ENCODE results near the gene PPIL6. TPM values are rescaled to one million over a fixed set of nuclear protein-coding genes. Genes with fewer than 3 reads are reported as not detected.

The PPIL6 gene
- polyA plus RNA-seq, 2 of the 4 experiments (the other 2 are of a cell fraction): 1.6 to 5.0 TPM

GRCh38 chr6:109446072-109446471 lies 5.6 kb upstream of the PPIL6 start (continued):
- TF ChIP-seq ZNF302 (CRISPR knock-in tag; IDR thresholded peaks at IDR 0.05) (no peak), HES2 (IDR thresholded peaks at IDR 0.05) (no peak), TP53 (CRISPR knock-in tag; IDR thresholded peaks at IDR 0.05) (no peak)

- ATAC-seq: 0 out of 6 replicates have a peak, but pooled peaks of 1 of the 2 experiments have one; percentile 6
- Histone ChIP-seq H3K27ac (no peak overlapping the region), H3K9me3 (no peaks in the 10 kb centered on the region), H3K4me3 (no peak overlapping the region), H3K4me2 (no peak overlapping the region), H3K4me1 (peaks cover 8% of the 10 kb centered on the region)
- peak in 1 of 2 experiments; percentile 25 for DNase-seq (ENCODE audit: low read depth in 1 of 2, low spot score in 1 of 2)
- FAIRE-seq: no peak
- CTCF ChIA-PET: interaction anchor here (1.6 kb wide), 1 partner anchor 9 kb away, joined by 6 read pairs; no protein-coding TSS in a partner anchor
- TF ChIP-seq JUNB (IDR thresholded peaks at IDR 0.05) (no peak), CHD4 (IDR thresholded peaks at IDR 0.05; ENCODE audit: borderline replicate concordance) (no peak)
- POLR2A ChIA-PET: no interaction called here
- 88% methylated on average over 9 of the region's 9 CpGs for WGBS (ENCODE audit: missing lambda C conversion rate)
Observed at GRCh38 chr6:109445382-109445781, 5.0 kb upstream of the PPIL6 start.

GRCh38 chr6:109443425-109443950 lies 3.1 kb upstream of the PPIL6 start:
- H3K27ac ChIP-seq: no peak overlapping the region
- peaks cover 8% of the 10 kb centered on the region for H3K4me1 ChIP-seq
- no peak for DNase-seq (ENCODE audit: low read depth in 1 of 2, low spot score in 1 of 2)
- no peak overlapping the region for H3K4me3 ChIP-seq
- no peaks in the 10 kb centered on the region for H3K9me3 ChIP-seq
- no peak for FAIRE-seq
- ChIA-PET CTCF (interaction anchor here (3.2 to 4.0 kb wide), 2 partner anchors 10 to 256 kb away, joined by 16 read pairs; no protein-coding TSS in a partner anchor), POLR2A (interaction anchor here (0.6 kb wide), 1 partner anchor 12 kb away, joined by 3 read pairs; the partner anchor contains the start of gene MICAL1)
- WGBS (ENCODE audit: missing lambda C conversion rate): 92% methylated on average over 1 of the region's 10 CpGs
- H3K4me2 ChIP-seq: no peak overlapping the region
- TF ChIP-seq REST (IDR thresholded peaks at IDR 0.05) (no peak), PHF8 (IDR thresholded peaks at IDR 0.05; ENCODE audit: borderline replicate concordance, low read depth) (no peak), EHMT2 (IDR thresholded peaks at IDR 0.05; ENCODE audit: low read depth) (no peak), TFCP2L1 (CRISPR knock-in tag; IDR thresholded peaks at IDR 0.05) (no peak), SMC3 (IDR thresholded peaks at IDR 0.05) (no peak), JUNB (IDR thresholded peaks at IDR 0.05) (no peak), CBX8 (IDR thresholded peaks at IDR 0.05) (no peak)
- no peak for ATAC-seq

- FAIRE-seq: no peak
- ATAC-seq: no peak
- no peak for DNase-seq (ENCODE audit: low read depth in 1 of 2, low spot score in 1 of 2)
- Histone ChIP-seq H3K27ac (no peak overlapping the region), H3K4me1 (peaks cover 8% of the 10 kb centered on the region), H3K4me3 (no peak overlapping the region), H3K4me2 (no peak overlapping the region), H3K9me3 (no peaks in the 10 kb centered on the region)
- 93% methylated on average over 6 of the region's 6 CpGs for WGBS (ENCODE audit: missing lambda C conversion rate)
- POLR2A ChIA-PET: interaction anchor here (2.7 kb wide), 1 partner anchor 13 kb away, joined by 18 read pairs; the partner anchor contains the start of gene MICAL1
- CTCF ChIA-PET: interaction anchor here (0.6 to 4.0 kb wide), 4 partner anchors 11 to 1284 kb away, joined by 3 to 16 read pairs (median 13); partner anchors contain the start of gene MICAL1
- TF ChIP-seq EHMT2 (IDR thresholded peaks at IDR 0.05; ENCODE audit: low read depth) (no peak), ZSCAN20 (CRISPR knock-in tag; IDR thresholded peaks at IDR 0.05) (no peak), TP53 (CRISPR knock-in tag; IDR thresholded peaks at IDR 0.05) (no peak), CTCF (IDR thresholded peaks at IDR 0.05) (no peak)
Observed at GRCh38 chr6:109442393-109442924, 2.0 kb upstream of the PPIL6 start.

All from A549 (cell line).